GM23338 (cell line): ENCODE measurements around the gene NKX6-1.

Experiments used
- CTCF ChIP-seq, 2 experiments: fragments of 200-600 bp in 1 of 2; sonication (generic) in 1 of 2; conservative IDR thresholded peaks; 2 replicates each; pipeline versions ENCODE4 v1.5.1 to v1.6.1; 2016 to 2017; ENCODE audit warnings: antibody characterized with exemption in 2 of 2, low read depth in 2 of 2, mild to moderate bottlenecking in 2 of 2, moderate library complexity in 1 of 2
- ETS1 ChIP-seq: IDR thresholded peaks from 2 replicates; pipeline ENCODE4 v1.6.1; 2016; ENCODE audit warnings: antibody characterized with exemption
- EZH2 ChIP-seq: fragments of 200-600 bp; sonication (generic); IDR thresholded peaks from one replicate; pipeline ENCODE4 v1.8.0; 2017; ENCODE audit warnings: antibody characterized with exemption, mild to moderate bottlenecking, low read depth; ENCODE audit not compliant: unreplicated experiment
- EZH2phosphoT487 ChIP-seq: fragments of 200-600 bp; sonication (generic); IDR thresholded peaks from one replicate; pipeline ENCODE4 v1.8.1; 2018; ENCODE audit warnings: antibody characterized with exemption; ENCODE audit not compliant: unreplicated experiment
- JUNB ChIP-seq: IDR thresholded peaks from one replicate; pipeline ENCODE4 v1.6.1; 2016; ENCODE audit warnings: antibody characterized with exemption; ENCODE audit not compliant: unreplicated experiment
- POLR2AphosphoS5 ChIP-seq: IDR thresholded peaks from 2 replicates; pipeline ENCODE4 v1.6.1; 2016; ENCODE audit warnings: antibody characterized with exemption, low read depth
- REST ChIP-seq: IDR thresholded peaks from one replicate; pipeline ENCODE4 v1.6.1; 2018; ENCODE audit warnings: antibody characterized with exemption; ENCODE audit not compliant: unreplicated experiment

- TF ChIP-seq CTCF (conservative IDR thresholded peaks at IDR 0.05; ENCODE audit: low read depth in 2 of 2) (peak; percentile 29 to 49), EZH2phosphoT487 (no peak), JUNB (no peak), EZH2 (no peak), REST (no peak), POLR2AphosphoS5 (no peak), ETS1 (no peak)
Measured at GRCh38 chr4:84479663-84480062, 19.4 kb downstream of the NKX6-1 start.
